ENCODE data around the gene COL26A1. TPM values are rescaled to one million over a fixed set of nuclear protein-coding genes. Genes with fewer than 3 reads are reported as not detected.

COL26A1 gene
- total RNA-seq, 4 donors from 2014 or later = not detected

GRCh38 chr7:101537205-101537604, 174.5 kb downstream of the COL26A1 start:
- intact Hi-C loops (cut with DNase I; ENCODE audit: low total_unique reads) = no loop called here
- Histone ChIP-seq H3K36me3 (no peaks in the 10 kb centered on the region), H3K27me3 (no peaks in the 10 kb centered on the region), H3K4me1 (no peaks in the 10 kb centered on the region), H3K27ac (no peak overlapping the region), H3K4me3 (no peak overlapping the region), H3K9me3 (no peaks in the 10 kb centered on the region)
- in situ Hi-C loops (cut with MboI; ENCODE audit: low pct_ligation_motif_present in 1 of 4, low pct_unique_long_range_greater_than_20kb in 1 of 4, low sequenced_read_pairs in 3 of 4) = loop anchor here in 1 of 4 donors (25.0 kb wide), 1 partner anchor 850 kb away; the partner anchor contains the start of gene PRKRIP1
- 51% methylated on average over 5 of the region's 8 CpGs; no CpG with 5 or more reads in 1 of the 2 donors for WGBS, 2 donors (ENCODE audit: low coverage in 1 of 2)
- no peak for DNase-seq
- TF ChIP-seq POLR2AphosphoS5 (IDR thresholded peaks at IDR 0.05) (no peak), EP300 (IDR thresholded peaks at IDR 0.05; ENCODE audit: low read depth) (no peak), POLR2A (IDR thresholded peaks at IDR 0.05) (no peak), CTCF (IDR thresholded peaks at IDR 0.05) (no peak)

DNA sequence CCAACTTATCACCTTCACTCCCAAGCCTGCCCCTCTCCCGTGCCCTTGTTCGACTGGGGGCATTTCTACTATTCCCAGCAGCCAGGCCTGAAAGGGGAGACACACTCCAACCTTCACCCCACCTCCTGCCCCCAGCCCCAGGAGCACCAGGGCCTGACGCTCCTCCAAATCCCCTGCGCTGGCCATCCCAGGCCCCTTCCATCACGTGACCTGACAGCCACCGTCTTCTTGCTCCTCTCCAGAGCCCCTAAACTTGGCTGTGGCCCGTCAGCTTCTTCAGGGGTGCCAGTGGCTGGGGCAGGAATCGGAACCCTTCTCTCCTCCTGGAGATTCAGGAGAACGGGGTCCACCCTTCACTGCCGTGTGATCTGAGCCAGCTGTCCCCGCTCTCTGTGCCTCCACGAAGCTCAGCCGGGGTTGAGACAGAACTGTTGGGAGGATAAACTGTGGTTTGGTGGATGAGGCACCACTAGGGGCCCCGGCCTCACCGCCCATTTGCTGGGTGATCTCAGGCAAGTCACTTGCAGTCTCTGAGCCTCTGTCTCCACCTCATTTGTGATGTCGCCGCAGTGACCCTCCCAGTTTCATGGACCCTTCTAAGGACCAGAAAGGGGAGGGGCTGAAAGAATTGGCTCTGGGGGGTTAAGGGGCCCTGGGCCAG, 175.4 kb downstream of the COL26A1 start:
- peaks cover 0 to 4% (median 0%) of the 10 kb centered on the region in 4 donors for H3K4me1 ChIP-seq
- H3K27ac ChIP-seq = no peak overlapping the region
- no peak for DNase-seq
- H3K36me3 ChIP-seq = no peaks in the 10 kb centered on the region
- no peaks in the 10 kb centered on the region for H3K27me3 ChIP-seq
- in situ Hi-C loops (cut with MboI; ENCODE audit: low pct_ligation_motif_present in 1 of 4, low pct_unique_long_range_greater_than_20kb in 1 of 4, low sequenced_read_pairs in 3 of 4) (loop anchor here in 1 of 4 donors (25.0 kb wide), 1 partner anchor 849 kb away; the partner anchor contains the start of gene PRKRIP1), intact Hi-C loops (cut with DNase I; ENCODE audit: low total_unique reads) (no loop called here)
- WGBS, 2 donors (ENCODE audit: low coverage in 1 of 2) = 78 to 100% methylated on average over 3 to 17 of the region's 17 CpGs
- no peak overlapping the region for H3K4me3 ChIP-seq
- TF ChIP-seq EP300 (IDR thresholded peaks at IDR 0.05; ENCODE audit: low read depth) = no peak
- TF ChIP-seq POLR2A (IDR thresholded peaks at IDR 0.05) = no peak
- TF ChIP-seq POLR2AphosphoS5 (IDR thresholded peaks at IDR 0.05) = no peak
- no peak for TF ChIP-seq CTCF (IDR thresholded peaks at IDR 0.05)
- no peaks in the 10 kb centered on the region for H3K9me3 ChIP-seq

DNA sequence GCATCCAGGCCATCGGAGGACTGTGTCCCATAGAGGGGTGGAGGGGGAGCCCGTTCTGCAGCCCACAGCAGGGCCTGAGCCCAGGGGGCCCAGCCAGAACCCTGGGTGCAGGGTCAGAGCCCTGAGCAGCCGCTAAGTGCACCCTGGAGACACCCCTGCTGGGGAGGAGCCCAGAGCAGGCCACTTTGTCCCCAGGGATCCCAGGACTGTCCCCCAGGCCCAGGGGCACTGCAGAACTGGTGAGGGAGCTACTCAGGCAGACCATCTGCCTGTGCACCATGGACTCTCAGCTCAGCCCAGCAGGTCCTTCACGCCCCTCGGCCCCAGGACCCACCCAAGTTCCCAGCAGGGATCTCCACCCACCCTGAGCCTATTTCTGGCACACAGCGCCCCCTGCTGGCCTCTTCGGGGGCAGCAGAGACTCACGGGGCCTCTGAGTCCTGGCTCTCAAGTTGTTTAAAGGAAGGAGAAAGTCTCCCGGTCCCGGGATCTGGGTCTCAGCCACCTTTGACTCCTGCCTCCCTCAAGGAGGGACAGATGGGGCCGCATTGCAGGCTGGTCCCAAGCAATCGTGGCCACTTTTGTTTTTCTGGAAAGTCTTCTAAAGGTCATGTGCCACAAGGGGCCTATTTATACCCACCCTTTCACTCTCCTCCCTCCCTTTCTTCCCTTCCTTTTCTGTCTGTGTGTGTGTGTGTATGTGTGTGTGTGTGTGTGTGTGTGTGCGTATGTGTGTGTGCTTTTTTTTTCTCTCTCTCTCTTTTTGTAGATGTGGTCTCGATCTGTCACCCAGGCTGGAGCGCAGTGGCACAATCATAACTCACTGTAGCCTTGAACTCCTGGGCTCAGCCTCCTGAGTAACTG, 176.2 kb downstream of the COL26A1 start:
- Histone ChIP-seq H3K36me3 (no peaks in the 10 kb centered on the region), H3K4me1 (peaks cover 0 to 4% (median 0%) of the 10 kb centered on the region in 4 donors), H3K27ac (no peak overlapping the region), H3K4me3 (no peak overlapping the region), H3K9me3 (no peaks in the 10 kb centered on the region), H3K27me3 (no peaks in the 10 kb centered on the region)
- WGBS, 2 donors (ENCODE audit: low coverage in 1 of 2) = 28% methylated on average over 14 of the region's 15 CpGs; no CpG with 5 or more reads in 1 of the 2 donors
- intact Hi-C loops (cut with DNase I; ENCODE audit: low total_unique reads) = no loop called here
- TF ChIP-seq POLR2A (IDR thresholded peaks at IDR 0.05) = no peak
- TF ChIP-seq CTCF (IDR thresholded peaks at IDR 0.05) = peak; percentile 72 to 88 (median 81)
- peak; percentile 62 for DNase-seq
- in situ Hi-C loops (cut with MboI; ENCODE audit: low pct_ligation_motif_present in 1 of 4, low pct_unique_long_range_greater_than_20kb in 1 of 4, low sequenced_read_pairs in 3 of 4) = loop anchor here in 1 of 4 donors (25.0 kb wide), 1 partner anchor 848 kb away; the partner anchor contains the start of gene PRKRIP1

DNA sequence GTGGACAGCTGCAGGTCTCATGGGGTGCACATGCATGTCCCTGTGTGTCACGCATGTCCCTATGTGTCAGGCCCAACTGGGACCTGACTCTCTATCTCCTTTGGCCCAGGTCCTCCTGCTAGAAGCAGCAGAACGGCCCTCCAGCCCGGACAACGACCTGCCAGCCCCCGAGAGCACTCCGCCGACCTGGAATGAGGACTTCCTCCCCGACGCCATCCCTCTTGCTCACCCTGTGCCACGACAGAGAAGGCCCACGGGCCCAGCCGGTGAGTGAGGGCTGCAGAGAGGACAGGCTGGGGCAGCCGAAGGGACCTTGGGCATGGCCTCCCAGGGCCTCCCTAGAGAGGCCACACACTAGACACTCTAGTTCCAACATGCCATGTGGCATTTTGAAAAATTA, 177.1 kb downstream of the COL26A1 start:
- intact Hi-C loops (cut with DNase I; ENCODE audit: low total_unique reads) (loop anchor here (5.0 kb wide), 1 partner anchor 733 kb away; no protein-coding TSS in a partner anchor), in situ Hi-C loops (cut with MboI; ENCODE audit: low pct_ligation_motif_present in 1 of 4, low pct_unique_long_range_greater_than_20kb in 1 of 4, low sequenced_read_pairs in 3 of 4) (loop anchor here (5.0 to 25.0 kb wide), 3 partner anchors 733 to 848 kb away; partner anchors contain the start of gene PRKRIP1 (in 1 of the 4))
- Histone ChIP-seq H3K27me3 (no peaks in the 10 kb centered on the region), H3K36me3 (no peaks in the 10 kb centered on the region), H3K4me1 (peaks cover 0 to 4% (median 0%) of the 10 kb centered on the region in 4 donors), H3K27ac (no peak overlapping the region), H3K9me3 (no peaks in the 10 kb centered on the region), H3K4me3 (no peak overlapping the region)
- WGBS, 2 donors (ENCODE audit: low coverage in 1 of 2) = 84% methylated on average over 12 of the region's 13 CpGs; no CpG with 5 or more reads in 1 of the 2 donors
- no peak for DNase-seq
- TF ChIP-seq EP300 (IDR thresholded peaks at IDR 0.05; ENCODE audit: low read depth) (no peak), CTCF (IDR thresholded peaks at IDR 0.05) (no peak), POLR2A (IDR thresholded peaks at IDR 0.05) (no peak), POLR2AphosphoS5 (IDR thresholded peaks at IDR 0.05) (no peak)

Data from transverse colon (tissue), 4 donors.